A673 (cell line): ENCODE data around the gene CXCL3. TPM values are rescaled to one million over a fixed set of nuclear protein-coding genes. Genes with fewer than 3 reads are reported as not detected.

Experiments used
- BruUV-seq: library from RNA; stranded (reverse); fragments of 400-500 nt; replicated peaks from 2 replicates; lab custom pipeline; 2021; lab: Mats Ljungman, UMichigan
- CTCF ChIA-PET: fragments of 300-600 bp; sonication (Branson Sonifier 250); formaldehyde crosslinking; loops from one replicate; lab custom pipeline; 2022; ENCODE audit warnings: antibody characterized with exemption; lab: Charles Lee
- POLR2A ChIA-PET: fragments of 300-600 bp; sonication (Branson Sonifier 250); formaldehyde crosslinking; loops from one replicate; lab custom pipeline; 2022; ENCODE audit warnings: antibody characterized with exemption; ENCODE audit not compliant: low non-redundant PET; lab: Charles Lee
- DNase-seq: peaks from one replicate; pipeline ENCODE4 v3.0.0-alpha.2; 2015; ENCODE audit warnings: low spot score
- H3K27ac ChIP-seq: fragments of 200-600 bp; sonication (generic); 2 replicates; pipeline ENCODE4 v1.5.1; 2016; ENCODE audit warnings: mixed run types, low read depth, mild to moderate bottlenecking, mixed read lengths, antibody characterized with exemption, low read length; ENCODE audit not compliant: poor library complexity, severe bottlenecking
- H3K27me3 ChIP-seq: fragments of 200-600 bp; sonication (generic); replicated peaks from 2 replicates; pipeline ENCODE4 v1.6.1; 2017; ENCODE audit warnings: mixed run types, low read depth, mild to moderate bottlenecking, mixed read lengths, antibody characterized with exemption, low read length; ENCODE audit not compliant: insufficient read depth, poor library complexity
- H3K36me3 ChIP-seq: fragments of 200-600 bp; sonication (generic); 2 replicates; pipeline ENCODE4 v1.6.1; 2016; ENCODE audit warnings: mixed run types, mild to moderate bottlenecking, mixed read lengths, antibody characterized with exemption, low read length; ENCODE audit not compliant: insufficient read depth, poor library complexity, severe bottlenecking
- H3K4me1 ChIP-seq: fragments of 200-600 bp; sonication (generic); 2 replicates; pipeline ENCODE4 v1.6.1; 2017; ENCODE audit warnings: mixed run types, mild to moderate bottlenecking, mixed read lengths, antibody characterized with exemption, low read length; ENCODE audit not compliant: insufficient read depth, poor library complexity, severe bottlenecking
- H3K4me3 ChIP-seq: fragments of 200-600 bp; sonication (generic); 2 replicates; pipeline ENCODE4 v1.5.1; 2016; ENCODE audit warnings: low read depth, mixed run types, mild to moderate bottlenecking, mixed read lengths, low read length; ENCODE audit not compliant: poor library complexity, severe bottlenecking
- H3K9me3 ChIP-seq: fragments of 200-600 bp; sonication (generic); 2 replicates; pipeline ENCODE4 v1.6.1; 2016; ENCODE audit warnings: mixed run types, low read depth, mild to moderate bottlenecking, mixed read lengths, antibody characterized with exemption, low read length; ENCODE audit not compliant: poor library complexity, severe bottlenecking
- EZH2 ChIP-seq: fragments of 200-600 bp; sonication (generic); IDR thresholded peaks from 2 replicates; pipeline ENCODE4 v1.6.1; 2017; ENCODE audit warnings: borderline replicate concordance, low read depth, mild to moderate bottlenecking, mixed read lengths, antibody characterized with exemption, low read length; ENCODE audit not compliant: poor library complexity, severe bottlenecking
- intact Hi-C: fragments of 100-400 bp; cut with micrococcal nuclease; formaldehyde crosslinking; loops from one replicate; pipeline ENCODE4 v1.10.0; 2022; ENCODE audit not compliant: unreplicated experiment
- total RNA-seq: library from RNA; stranded (reverse); gene quantifications from 2 replicates; pipeline ENCODE4 v1.2.3, GENCODE V29; 2021
- TF ChIP-seq, protein P1 (sequence below): fragments of 300-800, 200-600 bp; sonication (generic); conservative IDR thresholded peaks from 2 replicates; pipeline ENCODE4 v1.5.1; 2017; ENCODE audit warnings: low read depth, mild to moderate bottlenecking, antibody characterized with exemption, low read length, moderate library complexity, mixed read lengths

CXCL3 gene
- total RNA-seq, 1 experiment from 2014 or later = 0.24 TPM

- Histone ChIP-seq H3K36me3 (no peaks in the 10 kb centered on the region), H3K27ac (no peak overlapping the region), H3K27me3 (no peaks in the 10 kb centered on the region), H3K4me3 (no peak overlapping the region), H3K4me1 (no peaks in the 10 kb centered on the region), H3K9me3 (no peaks in the 10 kb centered on the region)
- TF ChIP-seq EZH2 = no peak
- TF ChIP-seq, protein P1, sequence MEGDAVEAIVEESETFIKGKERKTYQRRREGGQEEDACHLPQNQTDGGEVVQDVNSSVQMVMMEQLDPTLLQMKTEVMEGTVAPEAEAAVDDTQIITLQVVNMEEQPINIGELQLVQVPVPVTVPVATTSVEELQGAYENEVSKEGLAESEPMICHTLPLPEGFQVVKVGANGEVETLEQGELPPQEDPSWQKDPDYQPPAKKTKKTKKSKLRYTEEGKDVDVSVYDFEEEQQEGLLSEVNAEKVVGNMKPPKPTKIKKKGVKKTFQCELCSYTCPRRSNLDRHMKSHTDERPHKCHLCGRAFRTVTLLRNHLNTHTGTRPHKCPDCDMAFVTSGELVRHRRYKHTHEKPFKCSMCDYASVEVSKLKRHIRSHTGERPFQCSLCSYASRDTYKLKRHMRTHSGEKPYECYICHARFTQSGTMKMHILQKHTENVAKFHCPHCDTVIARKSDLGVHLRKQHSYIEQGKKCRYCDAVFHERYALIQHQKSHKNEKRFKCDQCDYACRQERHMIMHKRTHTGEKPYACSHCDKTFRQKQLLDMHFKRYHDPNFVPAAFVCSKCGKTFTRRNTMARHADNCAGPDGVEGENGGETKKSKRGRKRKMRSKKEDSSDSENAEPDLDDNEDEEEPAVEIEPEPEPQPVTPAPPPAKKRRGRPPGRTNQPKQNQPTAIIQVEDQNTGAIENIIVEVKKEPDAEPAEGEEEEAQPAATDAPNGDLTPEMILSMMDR = no peak
- intact Hi-C loops = no loop called here
- DNase-seq = no peak
- BruUV-seq = no TSS peak
- ChIA-PET CTCF (no interaction called here), POLR2A (no interaction called here)
Measured at GRCh38 chr4:73991742-73992000, 46.8 kb downstream of the CXCL3 start.

DNA sequence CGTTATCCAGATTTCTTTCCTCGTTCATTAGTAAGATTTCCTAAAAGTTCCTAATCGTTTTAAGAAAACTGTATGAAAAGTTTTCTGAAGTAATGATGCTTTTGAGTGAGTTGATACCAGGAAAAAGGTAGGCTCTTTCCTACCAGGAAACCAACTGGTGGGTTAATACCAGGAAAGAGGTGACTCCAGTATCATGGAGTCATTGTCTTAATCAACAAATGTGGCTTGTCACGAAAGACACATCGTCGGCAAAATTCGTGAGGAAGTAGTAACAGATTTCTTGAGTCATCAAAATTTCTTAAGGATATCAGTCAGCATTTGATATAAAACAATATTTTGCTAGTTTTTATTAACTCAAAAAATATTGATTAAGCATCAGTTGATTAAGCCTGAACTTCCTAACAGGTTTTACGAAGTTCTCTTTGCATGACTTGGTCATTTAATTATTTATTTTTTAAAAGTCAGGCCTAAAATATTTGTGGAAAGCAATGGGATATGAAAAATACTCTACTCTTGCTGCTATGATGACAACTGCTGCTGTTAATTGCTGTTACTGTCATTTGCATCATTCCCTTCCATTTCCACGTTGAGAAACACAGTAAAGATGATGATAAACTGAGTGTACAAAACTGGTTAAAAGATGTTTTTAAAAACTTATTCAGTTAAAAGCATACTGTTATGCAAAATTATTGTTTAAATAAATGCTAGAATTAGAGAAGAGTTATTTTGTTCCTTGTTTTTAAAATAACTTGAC lies 47.3 kb downstream of the CXCL3 start:
- no TSS peak for BruUV-seq
- Histone ChIP-seq H3K4me1 (no peaks in the 10 kb centered on the region), H3K27ac (no peak overlapping the region), H3K36me3 (no peaks in the 10 kb centered on the region), H3K27me3 (no peaks in the 10 kb centered on the region), H3K9me3 (no peaks in the 10 kb centered on the region), H3K4me3 (no peak overlapping the region)
- CTCF ChIA-PET = no interaction called here
- POLR2A ChIA-PET = no interaction called here
- DNase-seq = no peak
- intact Hi-C loops = no loop called here
- TF ChIP-seq, protein P1 = no peak
- TF ChIP-seq EZH2 = no peak

DNA sequence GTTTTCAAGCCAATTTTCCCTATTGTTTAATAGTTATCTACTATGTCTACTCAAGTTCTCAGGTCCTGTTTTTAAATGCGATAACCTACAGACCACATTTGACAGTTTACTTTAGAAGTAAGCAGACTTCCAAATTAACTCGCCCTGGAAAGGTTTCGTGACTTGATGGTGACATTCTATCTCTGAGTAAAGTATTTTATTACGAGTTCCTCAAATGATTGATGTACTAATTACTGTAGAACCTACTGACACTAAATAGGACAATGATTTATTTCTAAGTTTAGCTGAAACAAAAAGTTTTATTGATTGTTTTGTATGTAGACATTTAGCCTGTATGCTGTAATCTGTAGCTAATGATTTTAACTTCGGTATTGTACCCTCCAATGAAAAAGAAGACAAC lies 48.6 kb downstream of the CXCL3 start:
- no peaks in the 10 kb centered on the region for H3K36me3 ChIP-seq
- no peak overlapping the region for H3K4me3 ChIP-seq
- no peaks in the 10 kb centered on the region for H3K27me3 ChIP-seq
- no peak for TF ChIP-seq EZH2
- TF ChIP-seq, protein P1 = no peak
- no peak overlapping the region for H3K27ac ChIP-seq
- ChIA-PET CTCF (no interaction called here), POLR2A (no interaction called here)
- no peaks in the 10 kb centered on the region for H3K9me3 ChIP-seq
- no peaks in the 10 kb centered on the region for H3K4me1 ChIP-seq
- no TSS peak for BruUV-seq
- no peak for DNase-seq
- intact Hi-C loops = no loop called here
